ENCODE measurements around the gene KDM4C. TPM values are rescaled to one million over a fixed set of nuclear protein-coding genes. Genes with fewer than 3 reads are reported as not detected.

KDM4C gene
- total and polyA plus RNA-seq, 7 donors = 16.4 to 33.5 (median 28.8) TPM

DNA sequence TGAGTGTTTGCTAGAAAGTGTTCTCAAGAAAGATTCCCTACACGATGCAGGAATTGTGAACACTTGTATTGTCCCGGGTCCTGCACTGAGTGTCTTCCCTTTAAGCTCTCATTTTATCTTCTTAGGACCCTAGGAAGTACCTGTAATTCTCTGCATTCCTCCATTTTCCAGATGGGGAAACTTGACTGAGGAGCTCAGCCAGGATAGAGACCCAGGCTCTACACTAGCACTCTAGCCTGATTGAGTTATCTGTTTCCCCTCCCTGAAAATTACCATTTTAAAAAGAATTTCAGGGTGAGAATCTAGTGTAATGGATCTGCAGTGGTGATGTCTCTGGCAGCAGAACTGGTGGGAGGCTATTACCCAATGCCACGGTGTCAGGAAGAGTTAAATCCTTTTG is 453.9 kb downstream of the KDM4C start:
- 87 to 93% methylated on average over 3 of the region's 3 CpGs for WGBS, 2 donors
- H3K4me1 ChIP-seq = peaks cover 0 to 10% (median 0%) of the 10 kb centered on the region in 4 donors
- H3K9me3 ChIP-seq = no peaks in the 10 kb centered on the region
- no peak overlapping the region for H3K27ac ChIP-seq
- H3K36me3 ChIP-seq = no peaks in the 10 kb centered on the region
- no peak for TF ChIP-seq POLR2A (IDR thresholded peaks at IDR 0.05)
- no peak for TF ChIP-seq EP300 (IDR thresholded peaks at IDR 0.05)
- TF ChIP-seq POLR2AphosphoS5 (IDR thresholded peaks at IDR 0.05) = no peak
- no peak for TF ChIP-seq CTCF (IDR thresholded peaks at IDR 0.05)
- no peak for DNase-seq
- H3K4me3 ChIP-seq = no peak overlapping the region
- intact Hi-C loops (cut with DNase I) = no loop called here
- no peaks in the 10 kb centered on the region for H3K27me3 ChIP-seq

DNA sequence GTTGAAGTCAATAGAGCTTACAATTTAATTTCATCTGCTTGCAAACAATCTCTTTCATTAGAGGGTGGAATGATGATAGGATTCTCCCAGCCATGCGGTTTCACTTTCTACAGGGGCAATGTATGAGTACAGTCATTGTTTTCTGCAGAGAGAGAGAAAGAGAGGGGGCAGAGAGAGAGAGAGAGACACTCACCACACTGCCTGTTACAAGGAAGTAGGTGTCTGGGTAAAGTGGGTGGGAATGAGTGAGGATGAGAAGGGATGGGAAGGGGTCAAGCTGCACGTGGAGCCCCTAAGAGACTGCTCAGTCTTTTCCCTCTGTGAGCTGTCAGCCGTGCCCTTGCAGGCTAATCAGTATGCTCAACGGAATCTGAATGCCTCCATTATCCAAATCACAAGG is 454.3 kb downstream of the KDM4C start:
- WGBS, 2 donors = 71 to 75% methylated on average over 4 of the region's 4 CpGs
- H3K27ac ChIP-seq = no peak overlapping the region
- H3K27me3 ChIP-seq = no peaks in the 10 kb centered on the region
- H3K36me3 ChIP-seq = no peaks in the 10 kb centered on the region
- intact Hi-C loops (cut with DNase I) = no loop called here
- no peak for DNase-seq
- H3K4me1 ChIP-seq = peaks cover 0 to 10% (median 0%) of the 10 kb centered on the region in 4 donors
- no peak overlapping the region for H3K4me3 ChIP-seq
- H3K9me3 ChIP-seq = no peaks in the 10 kb centered on the region
- TF ChIP-seq POLR2A (IDR thresholded peaks at IDR 0.05) (no peak), EP300 (IDR thresholded peaks at IDR 0.05) (no peak), POLR2AphosphoS5 (IDR thresholded peaks at IDR 0.05) (no peak), CTCF (IDR thresholded peaks at IDR 0.05) (no peak)

- Histone ChIP-seq H3K4me1 (no peaks in the 10 kb centered on the region), H3K9me3 (no peaks in the 10 kb centered on the region), H3K4me3 (no peak overlapping the region), H3K27ac (no peak overlapping the region), H3K36me3 (no peaks in the 10 kb centered on the region), H3K27me3 (no peaks in the 10 kb centered on the region)
- no peak for DNase-seq
- TF ChIP-seq POLR2AphosphoS5 (IDR thresholded peaks at IDR 0.05) (no peak), CTCF (IDR thresholded peaks at IDR 0.05) (no peak), EP300 (IDR thresholded peaks at IDR 0.05) (no peak), POLR2A (IDR thresholded peaks at IDR 0.05) (no peak)
- WGBS, 2 donors = 41 to 62% methylated on average over 7 of the region's 7 CpGs
- intact Hi-C loops (cut with DNase I) = no loop called here
Observed at GRCh38 chr9:7216004-7216841, 458.4 kb downstream of the KDM4C start.

GRCh38 chr9:7223981-7224380 is 466.2 kb downstream of the KDM4C start:
- H3K4me1 ChIP-seq = no peaks in the 10 kb centered on the region
- TF ChIP-seq EP300 (IDR thresholded peaks at IDR 0.05) (no peak), CTCF (IDR thresholded peaks at IDR 0.05) (no peak), POLR2A (IDR thresholded peaks at IDR 0.05) (no peak), POLR2AphosphoS5 (IDR thresholded peaks at IDR 0.05) (no peak)
- no peaks in the 10 kb centered on the region for H3K9me3 ChIP-seq
- no peaks in the 10 kb centered on the region for H3K27me3 ChIP-seq
- no peak overlapping the region for H3K27ac ChIP-seq
- intact Hi-C loops (cut with DNase I) = no loop called here
- no peak for DNase-seq
- WGBS, 2 donors = 71 to 89% methylated on average over 6 of the region's 6 CpGs
- H3K4me3 ChIP-seq = no peak overlapping the region
- H3K36me3 ChIP-seq = no peaks in the 10 kb centered on the region

Small RNA genes lying within 50 kb of the gene (small RNA-seq; reads per million reads assigned to genes)
- gene SNRPEP2 = 0 reads per million in 3 donors

Other genes with a start within 250 kb of the KDM4C start
- 1 to 10 TPM in 1 of 4 donors, not detected in 3; 1.2 TPM for gene GLDC, start 112.2 kb upstream of the KDM4C start, total RNA-seq
- 1 to 10 TPM in 1 of 3 donors, under 1 TPM in 1, not detected in 1; 0.51 to 1.8 TPM for gene GLDC, start 112.2 kb upstream of the KDM4C start, polyA plus RNA-seq

Data from sigmoid colon (tissue), 7 donors.